IPS-18a (cell line): Measurements from ENCODE around the gene FSTL5.

Experiments used
- H3K27ac ChIP-seq: one replicate; pipeline ENCODE4 v1.5.1; 2013; ENCODE audit warnings: low read length
- H3K27me3 ChIP-seq: one replicate; pipeline ENCODE4 v1.6.1; 2013; ENCODE audit warnings: mild to moderate bottlenecking, low read length; ENCODE audit not compliant: control insufficient read depth, insufficient read depth
- H3K36me3 ChIP-seq: one replicate; pipeline ENCODE4 v1.6.1; 2013; ENCODE audit warnings: low read depth, low read length; ENCODE audit not compliant: control insufficient read depth
- H3K4me1 ChIP-seq: one replicate; pipeline ENCODE4 v1.6.1; 2013; ENCODE audit warnings: low read depth, low read length; ENCODE audit not compliant: control insufficient read depth
- H3K4me3 ChIP-seq: one replicate; pipeline ENCODE4 v1.5.1; 2013; ENCODE audit warnings: low read length
- H3K9ac ChIP-seq: one replicate; pipeline ENCODE4 v1.6.1; 2013; ENCODE audit warnings: mild to moderate bottlenecking, low read length, moderate library complexity
- H3K9me3 ChIP-seq: one replicate; pipeline ENCODE4 v1.6.1; 2013; ENCODE audit warnings: low read depth, low read length; ENCODE audit not compliant: control insufficient read depth

The FSTL5 gene

GRCh38 chr4:161822174-161822573 lies 341.6 kb downstream of the FSTL5 start:
- Histone ChIP-seq H3K27me3 (no peaks in the 10 kb centered on the region), H3K36me3 (no peaks in the 10 kb centered on the region), H3K4me1 (no peaks in the 10 kb centered on the region), H3K9ac (no peak overlapping the region), H3K4me3 (no peak overlapping the region), H3K9me3 (peaks cover 12% of the 10 kb centered on the region), H3K27ac (no peak overlapping the region)

DNA sequence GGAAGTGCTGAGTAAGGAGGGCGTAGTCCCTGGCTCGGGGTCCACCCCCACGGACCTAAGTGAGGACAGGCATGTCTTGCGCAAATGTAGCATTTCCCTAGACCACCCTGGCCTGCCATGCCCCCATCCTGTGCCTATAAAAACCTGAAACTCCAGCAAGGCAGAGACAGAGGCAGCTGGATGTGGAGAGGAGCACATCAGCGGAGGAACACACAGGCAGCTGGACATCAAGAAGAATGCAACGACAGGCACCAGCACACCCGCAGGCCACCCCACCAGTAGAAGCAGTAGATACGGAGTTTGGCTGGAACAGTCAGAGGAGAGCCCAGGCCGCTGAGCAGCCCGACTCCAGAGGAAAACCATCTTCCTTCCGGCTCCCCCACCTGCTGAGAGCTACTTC lies 345.9 kb downstream of the FSTL5 start:
- H3K4me3 ChIP-seq: no peak overlapping the region
- no peaks in the 10 kb centered on the region for H3K4me1 ChIP-seq
- no peak overlapping the region for H3K27ac ChIP-seq
- H3K9me3 ChIP-seq: peaks cover 10% of the 10 kb centered on the region
- H3K36me3 ChIP-seq: no peaks in the 10 kb centered on the region
- no peaks in the 10 kb centered on the region for H3K27me3 ChIP-seq
- H3K9ac ChIP-seq: no peak overlapping the region

- Histone ChIP-seq H3K27ac (no peak overlapping the region), H3K27me3 (no peaks in the 10 kb centered on the region), H3K9me3 (peaks cover under 1% of the 10 kb centered on the region), H3K36me3 (no peaks in the 10 kb centered on the region), H3K4me1 (no peaks in the 10 kb centered on the region), H3K4me3 (no peak overlapping the region), H3K9ac (no peak overlapping the region)
Observed at GRCh38 chr4:161816958-161817357, 346.8 kb downstream of the FSTL5 start.

DNA sequence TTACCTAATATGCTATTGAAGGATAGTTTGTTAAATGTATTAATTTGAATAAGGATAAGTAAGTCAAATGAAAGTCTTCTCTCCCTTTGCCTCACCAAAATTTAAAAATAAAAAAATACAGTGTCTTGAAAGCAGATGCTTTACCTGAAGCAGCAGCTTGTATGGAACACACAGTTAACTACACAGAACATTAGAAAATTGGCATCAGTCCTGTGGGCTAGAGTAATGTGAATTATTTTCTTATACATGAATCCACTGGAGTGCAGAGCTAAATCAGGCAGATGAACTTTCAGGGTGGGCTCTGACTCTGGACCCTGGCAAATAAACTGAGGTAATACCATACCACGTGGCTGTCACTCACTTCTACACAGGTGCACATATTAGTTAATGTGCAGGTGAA lies 348.0 kb downstream of the FSTL5 start:
- Histone ChIP-seq H3K27ac (no peak overlapping the region), H3K4me1 (no peaks in the 10 kb centered on the region), H3K4me3 (no peak overlapping the region), H3K9ac (no peak overlapping the region), H3K36me3 (no peaks in the 10 kb centered on the region), H3K27me3 (no peaks in the 10 kb centered on the region), H3K9me3 (no peaks in the 10 kb centered on the region)

DNA sequence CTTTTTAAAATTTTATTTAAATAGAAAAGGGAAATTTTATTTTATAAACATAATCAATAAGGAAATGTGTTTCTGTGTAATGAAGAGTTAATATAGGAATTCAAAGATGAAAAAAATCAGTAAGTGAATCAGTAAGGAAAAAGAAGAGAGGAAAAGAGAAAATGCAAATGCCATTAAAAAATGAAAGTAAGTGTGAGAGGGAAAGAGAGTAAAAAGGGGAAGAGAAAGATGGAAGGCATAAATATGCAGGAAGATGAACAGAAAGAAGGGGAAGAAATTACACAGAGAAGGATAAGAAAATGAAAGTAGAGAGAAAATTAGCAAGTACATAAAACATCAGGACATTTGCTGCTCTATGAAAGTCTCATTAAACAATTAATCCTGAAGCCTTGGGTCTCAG lies 349.9 kb downstream of the FSTL5 start:
- no peaks in the 10 kb centered on the region for H3K27me3 ChIP-seq
- H3K9ac ChIP-seq: no peak overlapping the region
- no peaks in the 10 kb centered on the region for H3K4me1 ChIP-seq
- H3K27ac ChIP-seq: no peak overlapping the region
- H3K9me3 ChIP-seq: no peaks in the 10 kb centered on the region
- H3K4me3 ChIP-seq: no peak overlapping the region
- H3K36me3 ChIP-seq: no peaks in the 10 kb centered on the region

- Histone ChIP-seq H3K9ac (no peak overlapping the region), H3K4me3 (no peak overlapping the region), H3K27ac (no peak overlapping the region), H3K4me1 (no peaks in the 10 kb centered on the region), H3K27me3 (no peaks in the 10 kb centered on the region), H3K36me3 (no peaks in the 10 kb centered on the region), H3K9me3 (no peaks in the 10 kb centered on the region)
Observed at GRCh38 chr4:161813389-161813788, 350.4 kb downstream of the FSTL5 start.

GRCh38 chr4:161803171-161803570 lies 360.6 kb downstream of the FSTL5 start:
- no peaks in the 10 kb centered on the region for H3K4me1 ChIP-seq
- no peaks in the 10 kb centered on the region for H3K27me3 ChIP-seq
- H3K36me3 ChIP-seq: no peaks in the 10 kb centered on the region
- no peak overlapping the region for H3K4me3 ChIP-seq
- H3K27ac ChIP-seq: no peak overlapping the region
- no peak overlapping the region for H3K9ac ChIP-seq
- no peaks in the 10 kb centered on the region for H3K9me3 ChIP-seq

DNA sequence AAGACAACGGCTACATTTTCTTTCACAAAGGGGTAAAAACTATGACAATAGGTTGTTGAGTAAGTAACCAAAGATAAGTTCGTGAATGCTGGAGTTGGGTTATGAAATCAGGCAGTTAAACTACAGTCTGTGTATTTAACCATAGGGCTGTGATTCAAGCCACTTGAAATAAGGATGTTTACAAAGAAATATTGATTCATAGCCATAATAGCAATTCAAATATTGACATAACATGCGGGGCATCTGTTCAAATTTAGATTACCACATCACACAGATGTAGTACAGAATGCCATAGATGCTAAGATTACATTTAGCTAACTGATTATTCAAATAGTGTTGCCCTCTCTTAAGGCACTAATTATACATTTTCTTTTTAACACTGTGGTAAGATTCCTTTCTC lies 364.1 kb downstream of the FSTL5 start:
- Histone ChIP-seq H3K4me1 (no peaks in the 10 kb centered on the region), H3K4me3 (no peak overlapping the region), H3K9me3 (no peaks in the 10 kb centered on the region), H3K27me3 (no peaks in the 10 kb centered on the region), H3K27ac (no peak overlapping the region), H3K36me3 (no peaks in the 10 kb centered on the region), H3K9ac (no peak overlapping the region)

DNA sequence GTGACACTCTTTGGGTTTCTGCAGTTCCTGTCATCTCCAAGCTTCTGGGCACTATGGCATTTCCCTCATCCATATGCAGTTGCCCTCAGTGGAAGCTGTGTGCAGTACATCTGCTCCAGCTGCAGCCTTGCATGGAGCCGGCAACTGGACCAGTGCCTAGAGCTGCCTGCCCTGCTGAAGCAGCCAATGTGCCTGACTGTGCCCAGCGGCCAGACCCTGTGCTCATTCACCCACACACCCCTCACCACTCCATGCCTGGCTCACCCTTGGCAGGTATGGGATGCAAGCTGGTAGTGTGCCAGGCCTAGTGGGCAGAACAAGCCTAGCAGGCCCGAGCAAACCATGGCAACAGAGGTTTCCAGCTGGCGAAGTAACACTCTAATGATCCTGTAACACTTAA lies 370.8 kb downstream of the FSTL5 start:
- Histone ChIP-seq H3K27me3 (no peaks in the 10 kb centered on the region), H3K9me3 (peaks cover 10% of the 10 kb centered on the region), H3K4me1 (no peaks in the 10 kb centered on the region), H3K4me3 (no peak overlapping the region), H3K9ac (no peak overlapping the region), H3K27ac (no peak overlapping the region), H3K36me3 (no peaks in the 10 kb centered on the region)

DNA sequence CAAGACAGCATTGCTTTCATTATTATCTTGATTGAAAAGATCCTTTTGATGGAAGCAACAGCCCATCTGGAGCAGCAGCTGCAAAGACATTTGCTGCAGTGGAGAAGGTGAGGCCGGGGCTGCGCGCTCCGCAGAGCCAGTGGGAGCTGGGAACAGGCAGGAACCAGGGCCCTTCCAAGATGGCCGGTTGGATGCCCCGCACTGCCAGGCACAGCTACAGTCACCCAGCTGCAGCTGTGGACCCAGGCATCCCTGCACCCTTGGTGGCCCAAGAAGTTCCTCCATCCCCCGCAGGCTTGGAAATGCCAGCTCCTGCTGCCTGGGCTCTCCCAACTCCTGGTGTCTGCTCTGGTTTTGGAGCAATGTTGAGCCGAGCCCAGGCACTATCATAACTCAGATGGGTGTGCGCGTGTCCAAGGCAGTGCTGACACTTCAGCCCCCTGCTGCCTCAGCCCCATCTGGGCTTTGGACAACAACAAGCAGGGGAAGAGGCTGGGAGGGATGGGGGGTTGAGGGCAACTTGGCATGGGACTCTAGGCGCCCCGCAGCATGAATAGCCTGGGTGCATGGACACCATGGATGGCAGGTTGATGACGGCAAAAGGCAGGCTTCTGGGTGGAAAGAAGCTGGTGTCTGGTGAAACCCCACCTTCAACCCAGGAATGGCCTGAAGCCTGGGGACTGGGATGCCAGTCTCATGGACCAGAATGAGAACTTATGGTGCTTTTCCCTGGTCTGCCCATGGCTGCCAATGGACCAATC lies 371.8 kb downstream of the FSTL5 start:
- Histone ChIP-seq H3K27me3 (no peaks in the 10 kb centered on the region), H3K4me3 (no peak overlapping the region), H3K9ac (no peak overlapping the region), H3K36me3 (no peaks in the 10 kb centered on the region), H3K27ac (no peak overlapping the region), H3K4me1 (no peaks in the 10 kb centered on the region), H3K9me3 (peaks cover 10% of the 10 kb centered on the region)

GRCh38 chr4:161767116-161767515 lies 396.7 kb downstream of the FSTL5 start:
- Histone ChIP-seq H3K4me1 (no peaks in the 10 kb centered on the region), H3K9ac (no peak overlapping the region), H3K9me3 (no peaks in the 10 kb centered on the region), H3K27ac (no peak overlapping the region), H3K4me3 (no peak overlapping the region), H3K36me3 (no peaks in the 10 kb centered on the region), H3K27me3 (no peaks in the 10 kb centered on the region)

DNA sequence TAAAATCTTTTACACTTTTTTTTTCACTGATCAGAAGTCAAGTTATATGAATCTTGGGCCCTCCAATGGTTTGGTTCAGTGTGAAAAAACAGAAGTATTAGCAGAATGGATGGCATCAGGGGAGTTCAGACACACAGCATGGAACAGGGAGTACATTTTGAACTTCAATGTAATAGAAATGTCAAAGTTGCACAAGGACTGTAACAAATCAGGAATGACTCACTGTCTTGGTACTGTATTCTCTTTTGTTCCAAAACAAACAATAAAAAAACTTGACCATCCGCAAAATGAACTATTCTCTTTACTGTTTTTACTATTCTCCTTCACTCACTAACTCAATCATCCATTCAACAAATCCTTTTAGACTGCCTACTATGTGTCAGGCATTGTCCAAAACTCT lies 401.0 kb downstream of the FSTL5 start:
- H3K36me3 ChIP-seq: no peaks in the 10 kb centered on the region
- no peaks in the 10 kb centered on the region for H3K9me3 ChIP-seq
- H3K9ac ChIP-seq: no peak overlapping the region
- H3K27me3 ChIP-seq: no peaks in the 10 kb centered on the region
- H3K27ac ChIP-seq: no peak overlapping the region
- no peaks in the 10 kb centered on the region for H3K4me1 ChIP-seq
- H3K4me3 ChIP-seq: no peak overlapping the region
